SW480 (cell line): ENCODE data around the gene THSD4.
"Not testable (repeated sequence)": the region's sequence is repeated elsewhere in the genome, so short reads cannot be mapped to it uniquely, and the experiment has no call there.

Source experiments
- DNase-seq: peaks from one replicate; pipeline ENCODE4 v3.0.0-alpha.2; 2016; ENCODE audit warnings: low spot score

Gene THSD4

DNA sequence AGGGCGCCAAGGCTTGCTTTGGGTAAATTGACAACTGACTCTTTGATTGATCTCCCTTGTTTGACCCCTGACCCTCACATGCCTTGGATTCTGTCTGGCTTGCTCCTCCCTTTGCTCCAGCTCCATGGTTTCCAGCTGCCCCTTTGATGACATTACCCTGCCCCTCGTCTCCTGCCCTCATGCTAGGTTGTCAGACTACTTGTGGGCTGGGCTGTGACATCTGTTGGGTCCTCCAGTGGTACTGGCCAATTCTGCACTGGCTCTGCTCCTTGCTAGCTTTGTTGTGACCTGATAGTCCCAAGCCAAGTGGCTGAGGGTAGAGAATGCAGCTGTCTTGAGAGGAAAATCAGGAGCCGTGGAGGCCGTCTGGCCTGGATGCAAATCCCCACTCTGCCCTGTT, 6.2 kb downstream of the THSD4 start:
- DNase-seq = no peak

DNA sequence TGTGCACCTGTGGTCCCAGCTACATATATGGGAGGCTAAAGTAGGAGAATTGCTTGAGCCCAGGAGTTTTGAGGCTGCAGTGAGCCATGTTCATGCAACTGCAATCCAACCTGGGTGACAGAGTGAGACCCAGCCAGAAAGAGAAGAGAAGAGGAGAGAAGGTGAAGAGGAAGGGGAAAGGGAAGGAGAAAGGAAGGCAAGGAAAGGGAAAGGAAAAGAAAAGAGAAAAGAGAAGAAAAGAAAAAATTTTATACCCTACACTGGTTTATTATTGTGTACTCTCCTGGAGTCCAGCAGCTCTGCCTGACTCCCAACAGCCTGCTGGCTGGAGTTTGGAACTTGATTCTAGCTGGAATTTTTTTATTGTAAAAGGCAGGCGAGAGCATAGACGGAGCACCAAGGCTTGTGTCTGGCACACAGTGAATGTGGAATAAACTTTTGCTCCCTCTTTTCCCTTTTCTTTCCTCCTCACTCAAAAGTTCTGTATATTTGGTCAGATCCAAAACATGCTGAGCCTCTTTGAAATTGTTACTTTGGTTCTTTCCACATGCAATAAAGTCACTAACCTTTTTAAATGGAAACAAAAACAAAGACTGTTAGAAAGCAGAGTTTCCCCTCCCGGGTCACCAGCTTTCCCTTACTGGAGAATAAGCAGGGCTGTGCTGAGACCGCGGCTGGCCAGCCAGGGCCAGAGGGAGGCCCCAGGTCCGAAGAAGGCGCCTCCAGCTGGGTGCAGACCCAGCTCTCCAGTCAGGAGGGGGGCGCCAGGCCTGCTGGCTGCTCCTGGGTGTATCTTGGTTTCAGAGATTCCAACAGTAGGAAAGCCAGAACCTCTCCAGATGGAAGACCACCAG, 9.9 kb downstream of the THSD4 start:
- no peak for DNase-seq

DNA sequence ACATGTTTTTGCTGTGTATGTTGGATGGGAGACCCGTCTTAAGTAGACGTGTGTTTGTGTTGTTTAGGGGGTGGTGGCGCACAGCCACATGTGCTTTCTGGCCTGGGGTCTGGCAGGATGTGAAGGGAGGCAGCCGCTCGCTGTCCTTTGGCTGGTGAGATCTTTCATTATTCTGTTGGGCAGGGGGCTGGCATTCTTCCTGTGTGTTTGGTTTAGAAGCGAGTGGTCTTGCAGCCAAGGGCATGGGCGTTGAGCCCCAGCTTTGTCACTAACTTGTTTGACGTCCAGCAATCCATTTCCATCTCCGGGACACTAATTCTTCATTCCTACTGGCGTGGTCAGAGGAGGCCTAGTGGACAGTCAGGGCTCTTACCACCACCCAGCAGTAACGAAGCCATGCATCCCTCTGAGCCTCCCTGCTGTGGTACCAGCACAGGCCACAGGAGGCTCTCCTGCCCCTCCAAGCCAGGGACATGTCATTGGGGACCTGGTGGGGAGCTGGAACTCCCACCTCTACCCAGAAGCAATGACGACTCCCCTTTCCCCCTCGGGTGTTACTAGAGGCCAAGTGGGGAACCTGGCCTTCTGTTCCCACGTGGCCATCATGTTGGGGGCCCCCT, 10.7 kb downstream of the THSD4 start:
- no peak for DNase-seq

DNA sequence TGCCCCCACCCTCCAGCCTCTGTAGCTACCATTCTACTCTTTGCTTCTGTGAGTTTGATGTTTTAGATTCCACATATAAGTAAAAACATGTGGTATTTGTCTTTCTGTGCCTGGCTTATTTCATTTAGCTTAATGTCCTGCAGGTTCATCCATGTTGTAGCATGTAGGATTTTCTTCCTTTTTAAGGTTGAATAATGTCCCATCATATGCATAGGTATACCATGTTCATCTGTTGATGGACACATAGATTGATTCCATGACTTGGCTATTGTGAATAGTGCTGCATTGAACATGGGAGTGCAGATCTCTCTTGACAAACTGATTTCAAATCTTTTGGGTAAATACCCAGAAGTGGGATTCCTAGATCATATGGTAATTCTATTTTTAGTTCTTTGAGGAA, 11.8 kb downstream of the THSD4 start:
- DNase-seq = no peak

DNA sequence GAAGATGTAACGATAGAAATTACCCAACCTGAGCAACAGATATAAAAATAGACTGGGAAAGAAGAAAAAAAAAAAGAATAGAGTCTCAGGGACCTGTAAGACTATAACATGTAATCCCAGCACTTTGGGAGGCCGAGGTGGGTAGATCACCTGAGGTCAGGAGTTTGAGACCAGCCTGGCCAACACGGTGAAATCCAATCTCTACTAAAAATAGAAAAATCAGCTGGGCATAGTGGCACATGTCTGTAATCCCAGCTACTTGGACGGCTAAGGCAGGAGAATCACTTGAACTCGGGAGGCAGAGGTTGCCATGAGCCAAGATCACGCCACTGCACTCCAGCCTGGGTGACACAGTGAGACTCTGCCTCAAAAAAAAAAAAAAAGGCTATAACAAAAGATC, 12.9 kb downstream of the THSD4 start:
- DNase-seq = not testable (repeated sequence)

DNA sequence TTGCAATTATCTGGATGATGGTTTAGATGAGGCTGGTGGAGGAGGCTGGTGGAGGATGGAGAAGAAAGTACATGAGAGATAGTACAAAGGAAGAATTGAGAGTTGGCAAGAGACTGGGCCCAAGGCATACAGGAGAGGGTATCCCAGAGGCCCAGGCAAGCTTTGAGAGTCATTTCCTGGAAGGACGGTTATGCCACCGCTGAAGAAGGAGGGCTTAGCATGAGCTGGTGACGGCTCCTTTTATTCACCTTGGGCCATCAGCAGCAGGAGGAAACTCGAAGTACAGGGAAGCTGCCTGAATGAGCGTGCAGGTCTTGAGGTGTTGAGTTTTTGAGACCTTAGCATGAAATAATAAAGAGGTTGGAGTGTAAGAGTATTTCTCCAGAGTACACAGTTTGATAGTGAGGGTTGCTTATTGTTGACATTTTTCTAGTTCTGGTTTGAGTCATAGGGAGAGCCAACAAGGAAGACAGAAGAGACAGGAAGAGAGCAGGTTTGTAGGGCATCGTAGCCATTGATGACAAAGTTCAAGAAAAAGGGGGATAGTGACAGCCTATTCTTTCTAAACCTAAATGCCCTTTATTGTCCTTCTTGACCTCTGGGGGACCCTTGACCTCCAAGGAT, 13.8 kb downstream of the THSD4 start:
- no peak for DNase-seq

DNA sequence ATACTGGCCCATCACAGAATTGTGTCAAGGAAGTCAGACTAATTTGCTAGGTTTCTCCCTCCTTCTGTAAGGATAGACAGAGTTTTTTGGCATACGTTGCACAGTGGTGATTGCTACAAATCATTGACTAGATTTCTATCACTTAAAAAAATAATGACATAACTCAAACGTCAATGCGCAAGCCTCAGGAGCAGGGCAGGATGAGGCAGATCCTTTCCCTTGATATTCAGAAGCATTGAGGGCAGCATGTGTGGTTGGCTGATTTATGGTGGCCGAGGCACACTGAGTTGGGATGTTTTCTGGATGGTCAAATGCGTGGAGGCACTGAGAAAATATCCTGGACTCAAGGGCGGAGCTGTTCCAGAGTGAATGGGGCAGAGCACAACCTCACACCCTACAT, 14.4 kb downstream of the THSD4 start:
- no peak for DNase-seq

DNA sequence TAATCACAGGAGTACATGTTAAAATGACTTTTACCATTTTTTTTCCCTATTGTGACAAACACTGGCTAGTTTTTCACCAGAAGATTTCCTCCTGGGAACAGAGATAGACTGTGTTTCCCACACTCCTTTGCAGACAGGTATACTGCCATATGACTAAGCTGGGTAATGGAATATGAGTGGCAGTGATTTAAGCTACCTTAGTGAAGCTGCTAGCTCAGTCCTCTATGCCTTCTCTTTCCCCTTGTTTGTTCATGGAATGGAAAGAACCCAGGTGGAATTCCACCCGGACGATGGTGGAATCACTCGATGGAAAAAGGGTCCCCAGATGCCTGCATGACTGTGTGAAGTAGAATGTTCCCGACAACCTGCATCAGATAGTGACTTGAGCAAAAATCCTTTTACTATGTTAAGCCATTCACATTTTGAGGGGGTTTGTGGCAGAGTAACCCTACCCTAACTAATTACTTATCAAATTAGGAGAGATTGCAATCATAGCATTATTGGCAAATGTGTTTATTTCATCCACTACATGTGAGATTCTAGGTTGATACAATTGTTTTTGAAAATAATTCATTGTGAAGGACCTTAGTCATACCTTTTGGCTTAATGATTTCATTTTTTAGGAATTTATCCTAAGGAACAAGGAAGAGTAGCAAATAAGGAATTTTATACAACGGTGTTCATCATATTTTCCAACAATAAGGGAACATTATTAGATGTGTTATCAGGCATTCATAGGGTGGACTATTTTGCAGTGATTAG, 16.5 kb downstream of the THSD4 start:
- DNase-seq = no peak

DNA sequence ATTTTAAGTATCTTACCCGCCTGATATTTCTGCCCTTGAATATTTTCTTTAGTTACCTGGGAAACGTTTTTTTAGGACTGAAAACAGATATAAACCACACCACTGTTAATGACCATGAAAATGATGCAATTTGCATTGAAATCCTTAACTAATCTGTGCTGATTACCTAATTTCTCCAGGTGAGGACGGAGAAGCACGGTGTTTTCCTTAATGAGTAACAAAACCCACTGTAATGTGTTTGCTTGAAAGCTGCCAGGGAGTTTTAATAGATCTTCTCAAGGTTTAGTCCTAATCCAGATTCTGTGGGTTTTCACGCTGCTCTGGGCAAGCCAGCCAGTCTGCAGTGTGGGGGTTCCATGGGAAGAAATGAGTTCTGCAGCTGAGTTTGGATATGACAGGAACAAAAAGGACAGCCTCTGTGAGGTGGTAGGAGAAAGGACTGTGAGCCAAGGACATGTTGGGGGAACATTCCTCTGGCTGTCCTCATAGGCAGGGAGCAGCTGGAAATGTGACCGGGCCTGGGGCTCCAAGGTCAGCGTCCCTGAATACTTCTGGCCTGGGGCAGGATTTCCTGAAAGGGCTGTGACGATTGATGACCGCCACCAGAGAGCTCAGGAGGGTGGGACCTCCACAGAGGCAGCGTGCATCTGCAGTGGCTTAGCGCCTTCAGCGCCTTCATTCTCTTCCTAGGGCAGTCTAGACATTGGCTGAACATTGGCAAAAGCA, 18.6 kb downstream of the THSD4 start:
- no peak for DNase-seq

DNA sequence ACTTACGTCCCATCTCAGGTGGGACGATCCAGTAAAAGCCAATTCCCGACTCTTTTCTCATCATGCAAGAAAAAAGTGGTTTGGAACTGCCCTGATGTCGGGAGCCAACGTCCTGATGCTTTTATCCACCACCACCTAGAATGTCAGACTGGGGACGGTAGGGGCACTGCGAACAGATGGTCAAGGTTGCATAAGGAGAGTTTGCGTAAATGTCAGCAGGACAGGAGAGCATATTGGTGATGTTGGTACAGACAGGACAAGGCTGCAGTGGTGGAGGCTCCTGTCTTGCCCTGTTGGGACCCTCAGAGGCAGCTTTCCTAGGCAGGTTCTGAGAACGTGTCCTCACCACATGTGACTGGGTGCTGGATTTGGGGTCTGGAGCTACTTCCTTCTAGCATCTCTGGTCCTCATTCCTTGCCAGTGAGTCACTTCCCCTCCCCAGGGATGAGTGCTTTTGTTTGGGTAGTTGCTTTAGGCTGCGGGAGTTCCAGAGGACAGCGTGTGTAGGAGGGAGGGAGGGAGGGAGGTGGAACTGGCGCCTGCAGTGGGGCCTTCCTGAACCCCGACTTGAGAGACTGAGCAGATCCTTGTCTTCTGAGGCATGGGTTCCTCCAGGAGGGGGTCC, 21.0 kb downstream of the THSD4 start:
- DNase-seq = peak; percentile 63

DNA sequence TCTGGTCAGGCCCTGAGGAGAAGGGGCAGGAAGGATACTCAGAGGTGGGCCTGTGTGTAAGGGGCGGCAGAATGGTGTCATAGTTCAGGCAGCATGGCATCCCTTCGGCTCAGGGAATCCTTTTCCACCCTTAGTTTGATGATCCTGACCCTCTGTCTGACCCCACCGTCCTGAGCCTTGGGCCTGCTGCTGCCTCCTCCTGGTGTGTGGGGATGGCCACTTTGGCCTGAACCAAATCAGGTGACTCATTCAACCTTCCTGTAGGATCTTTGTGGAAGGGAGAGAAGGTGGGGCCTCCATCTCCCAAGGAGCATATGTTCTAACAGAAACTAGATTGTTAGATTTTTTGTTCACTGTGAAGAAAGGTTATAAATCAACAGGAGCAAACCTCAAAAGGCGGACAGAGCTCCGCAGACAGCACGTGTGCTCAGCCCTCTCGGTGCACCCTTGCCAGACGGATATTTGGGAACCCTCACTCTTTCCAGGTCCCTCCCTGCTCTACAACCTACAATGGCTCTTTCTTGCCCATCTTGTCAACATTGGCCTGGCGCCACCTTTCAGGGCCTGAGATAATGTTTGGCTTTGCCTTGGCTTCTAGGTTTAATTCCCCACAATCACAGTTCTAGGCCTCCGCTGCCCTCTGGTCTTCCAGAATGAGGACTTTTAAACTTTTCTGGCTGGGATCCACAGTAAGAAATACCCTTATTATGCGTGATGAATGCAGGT, 21.7 kb downstream of the THSD4 start:
- no peak for DNase-seq

DNA sequence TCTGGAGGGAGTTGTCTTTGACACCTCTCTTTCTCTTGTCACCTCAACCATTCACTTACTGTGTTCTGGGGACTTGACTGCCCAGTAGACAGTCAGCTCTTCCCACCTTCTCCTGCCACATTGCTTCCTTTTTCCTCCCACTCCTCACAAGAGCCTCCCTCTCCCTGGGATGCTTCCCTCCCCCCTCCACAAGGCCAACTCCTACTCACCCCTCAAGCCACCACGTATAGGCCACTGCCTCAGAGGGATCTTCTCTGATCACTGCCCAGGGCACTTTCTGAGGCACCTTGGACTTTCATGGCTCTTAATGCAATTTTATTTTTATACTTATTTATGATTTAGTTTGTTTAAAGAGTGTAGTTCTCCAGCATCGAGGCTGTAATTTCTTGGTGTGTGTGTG, 23.2 kb downstream of the THSD4 start:
- DNase-seq = no peak

DNA sequence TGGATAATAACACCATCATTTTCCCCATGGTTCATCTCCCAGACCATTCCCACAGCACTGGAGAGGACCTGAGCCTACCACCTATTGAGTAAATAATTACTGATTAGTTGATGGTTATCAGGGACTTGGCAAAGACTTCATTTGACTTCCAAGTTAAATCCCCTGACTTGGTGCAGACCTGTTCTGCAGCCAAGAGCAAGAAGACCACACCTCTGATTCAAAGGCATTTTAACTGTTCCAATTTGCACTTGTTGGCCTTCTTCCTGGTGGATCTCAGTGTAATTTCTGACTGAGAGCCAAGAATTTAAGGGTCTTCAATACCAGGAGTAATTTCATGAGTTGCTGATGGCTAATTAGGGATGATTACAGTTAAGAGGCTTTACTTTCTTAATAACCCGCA, 24.0 kb downstream of the THSD4 start:
- DNase-seq = no peak

DNA sequence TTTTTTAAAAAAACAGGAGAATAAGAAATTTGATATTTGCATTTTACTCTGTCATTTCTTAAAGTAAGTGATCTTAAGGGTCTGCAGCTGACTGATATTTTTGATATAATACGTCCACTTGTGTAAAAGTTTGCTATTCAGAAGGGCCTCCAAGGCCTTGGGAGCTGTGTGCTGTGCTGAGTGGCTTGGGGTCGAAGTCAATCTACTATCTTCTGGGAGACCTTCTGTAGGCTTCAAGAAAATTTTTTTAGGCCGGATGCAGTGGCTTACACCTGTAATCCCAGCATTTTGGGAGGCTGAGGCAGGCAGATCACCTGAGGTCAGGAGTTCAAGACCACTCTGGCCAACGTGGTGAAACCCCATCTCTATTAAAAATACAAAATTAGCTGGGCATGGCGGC, 26.3 kb downstream of the THSD4 start:
- DNase-seq = no peak

DNA sequence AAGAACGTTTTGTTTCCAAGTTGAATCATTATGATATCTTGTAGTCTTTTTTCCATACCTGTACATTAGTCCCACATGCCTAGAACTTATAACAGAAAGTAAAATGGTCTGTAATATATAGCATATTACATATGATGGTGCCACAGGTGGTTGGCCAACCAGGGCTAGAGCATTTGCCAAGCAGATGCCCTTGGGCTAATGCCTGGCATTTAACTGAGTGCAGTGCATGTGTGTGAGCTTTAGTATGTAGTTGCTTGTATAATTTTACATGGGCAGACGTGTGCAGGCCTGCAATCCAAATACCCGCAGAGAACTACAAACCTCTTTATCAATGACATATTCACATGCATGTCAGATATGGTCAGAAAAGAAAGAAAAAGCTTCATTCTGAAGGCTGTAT, 27.5 kb downstream of the THSD4 start:
- no peak for DNase-seq

DNA sequence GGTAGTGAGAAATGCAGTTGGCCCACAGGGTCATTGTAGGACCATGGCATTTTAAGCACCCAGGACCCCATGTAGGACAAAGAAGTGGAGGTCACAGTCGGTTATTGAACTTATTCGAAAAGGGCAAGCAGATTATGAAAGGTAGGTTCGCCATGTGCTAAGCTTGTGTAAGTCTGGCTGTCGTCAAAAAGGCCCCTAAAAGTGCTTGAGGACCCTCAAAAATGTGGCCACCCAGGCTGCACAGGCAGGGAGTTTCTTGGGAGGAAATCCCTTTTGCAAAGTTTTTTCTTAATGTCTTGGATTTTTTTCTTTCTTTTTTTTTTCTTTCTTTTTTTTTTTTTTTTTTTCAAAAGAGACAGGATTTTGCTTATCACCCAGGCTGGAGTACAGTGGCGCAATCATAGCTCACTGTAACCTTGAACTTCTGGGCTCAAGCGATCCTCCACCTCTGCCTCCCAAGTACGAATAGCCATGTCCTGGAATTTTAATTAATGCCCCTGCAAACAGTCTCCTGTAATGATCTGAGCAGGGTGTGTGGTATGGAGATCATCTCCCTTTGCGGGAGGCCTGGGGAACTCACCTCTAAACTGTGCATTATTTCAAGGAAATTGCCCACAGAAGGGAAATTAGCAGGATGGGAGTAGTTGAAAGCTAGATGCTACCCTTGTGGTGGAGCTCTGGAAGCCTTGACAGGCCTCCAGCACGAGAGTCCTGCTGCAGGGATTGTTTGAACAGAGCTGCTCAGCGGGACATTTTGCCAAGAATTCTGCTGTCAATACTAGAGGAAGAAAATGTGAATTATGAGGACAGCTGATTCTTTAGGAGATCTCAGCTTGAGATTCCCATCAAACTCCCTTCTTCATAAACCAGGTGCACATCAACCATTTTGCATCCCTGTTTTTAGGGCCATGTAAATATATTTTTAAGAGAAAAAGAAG, 28.4 kb downstream of the THSD4 start:
- DNase-seq = no peak

DNA sequence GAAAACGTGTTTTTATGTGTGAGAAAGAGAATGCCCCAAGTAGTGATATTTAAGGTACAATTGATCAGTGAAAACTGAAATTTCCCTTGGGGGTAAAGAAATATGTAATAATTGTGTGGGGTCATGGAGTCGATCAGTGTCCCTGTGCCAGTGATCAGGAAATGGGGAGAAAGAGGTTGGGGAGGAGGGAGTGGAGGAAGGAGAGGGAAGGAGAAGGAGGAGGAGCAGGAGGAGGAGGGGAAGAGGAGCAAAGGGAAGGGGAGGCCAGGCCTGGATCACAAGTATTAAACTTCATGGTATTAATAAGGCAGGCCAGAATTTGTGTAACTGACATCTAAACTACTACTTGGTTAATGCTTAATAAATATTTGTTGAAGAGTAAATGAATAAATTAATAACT, 30.4 kb downstream of the THSD4 start:
- DNase-seq = no peak

DNA sequence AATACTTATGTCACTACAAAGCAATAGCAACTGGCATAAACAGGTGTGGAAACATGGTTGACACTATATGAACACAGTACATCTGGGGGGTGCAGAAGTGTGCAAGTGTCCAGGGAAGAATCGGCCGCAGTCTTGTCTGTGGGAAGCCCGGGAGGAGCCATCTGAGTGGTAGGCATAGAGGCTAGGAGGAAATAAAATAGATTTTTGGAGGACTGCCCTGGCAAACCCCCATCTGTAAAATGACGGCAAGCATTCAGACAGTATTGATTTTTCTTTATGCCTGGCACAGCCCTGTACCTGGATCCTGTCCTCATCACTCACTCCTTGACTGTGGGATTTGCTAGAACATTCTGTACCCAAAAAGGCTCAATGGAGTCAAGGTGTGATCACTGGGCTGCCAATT, 31.3 kb downstream of the THSD4 start:
- DNase-seq = no peak

DNA sequence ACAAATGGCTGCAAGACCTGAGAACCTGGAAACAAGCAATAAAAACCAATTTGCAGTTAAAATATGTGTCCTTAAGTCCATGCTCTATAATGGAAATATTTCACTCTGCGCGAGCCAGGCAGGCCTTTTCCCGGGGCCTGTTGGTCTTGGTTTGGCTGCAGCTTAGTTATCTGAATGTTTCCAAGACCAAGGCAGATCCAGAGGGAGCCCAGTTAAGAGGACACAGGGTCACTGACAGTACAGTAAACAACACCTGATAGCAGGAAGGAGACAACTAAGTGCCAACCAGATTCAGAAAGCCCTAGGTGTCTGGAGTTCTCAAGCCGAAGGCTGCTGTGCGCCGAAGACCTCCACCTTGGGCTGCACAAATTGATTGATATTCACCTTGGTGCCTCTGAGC, 32.8 kb downstream of the THSD4 start:
- DNase-seq = no peak
